IgD-negative memory B cell (primary cell): ENCODE measurements around the gene FAM120A. TPM values are rescaled to one million over a fixed set of nuclear protein-coding genes. Genes with fewer than 3 reads are reported as not detected.

Source experiments
- H3K27ac Mint-ChIP-seq, 3 donors: one replicate each; pipeline ENCODE4 v1.8.0; 2020 to 2022; ENCODE audit warnings: mild to moderate bottlenecking in 3 of 3, mixed read lengths in 3 of 3, moderate library complexity in 1 of 3
- H3K27me3 Mint-ChIP-seq: one replicate; pipeline ENCODE4 v1.8.0; 2021; ENCODE audit warnings: mixed read lengths
- H3K36me3 Mint-ChIP-seq: one replicate; pipeline ENCODE4 v1.8.0; 2020; ENCODE audit warnings: mild to moderate bottlenecking, mixed read lengths
- H3K4me1 Mint-ChIP-seq, 3 donors: one replicate each; pipeline ENCODE4 v1.8.0; 2020 to 2022; ENCODE audit warnings: mixed read lengths in 3 of 3, mild to moderate bottlenecking in 1 of 3
- H3K4me3 Mint-ChIP-seq, 4 donors: one replicate each; pipeline ENCODE4 v1.8.0; 2020 to 2022; ENCODE audit warnings: mild to moderate bottlenecking in 4 of 4, mixed read lengths in 4 of 4, moderate library complexity in 3 of 4
- H3K9me3 Mint-ChIP-seq, 3 donors: one replicate each; pipeline ENCODE4 v1.8.0; 2020 to 2021; ENCODE audit warnings: mixed read lengths in 3 of 3, mild to moderate bottlenecking in 1 of 3
- polyA plus RNA-seq: library from polyadenylated mRNA; unstranded; fragments of 300-500 nt; fragmentation: Illumina TruSeq; gene quantifications from one replicate; pipeline ENCODE4 v1.2.3, GENCODE V29; 2021

FAM120A gene
- polyA plus RNA-seq, 1 donor from 2014 or later = 14.5 TPM

DNA sequence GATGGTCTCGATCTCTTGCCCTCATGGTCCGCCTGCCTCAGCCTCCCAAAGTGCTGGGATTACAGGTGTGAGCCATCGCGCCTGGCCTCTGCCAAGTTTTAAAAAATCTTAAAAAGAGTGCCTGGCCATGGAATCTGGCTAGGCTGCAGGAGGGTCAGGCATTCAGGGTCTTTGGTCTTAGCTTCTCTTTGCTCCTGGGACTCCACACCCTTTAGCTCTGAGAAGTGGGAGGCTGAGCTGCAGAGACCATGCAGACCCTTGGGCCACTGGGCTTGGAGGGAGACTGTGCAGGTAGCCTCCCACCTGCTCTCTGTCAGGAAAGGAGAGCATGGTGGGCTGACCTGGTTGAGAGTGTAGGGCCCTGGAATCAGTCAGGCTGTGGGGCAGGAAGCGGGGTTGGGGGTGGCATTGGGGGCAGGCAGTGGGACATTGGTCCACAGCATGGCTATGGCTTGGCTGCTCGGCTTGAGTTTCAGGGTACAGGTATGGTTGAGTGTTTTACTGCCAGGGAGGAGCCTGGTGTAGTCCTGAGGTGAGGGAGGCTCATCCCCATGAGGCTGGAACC is 145.7 kb downstream of the FAM120A start:
- peak overlapping the region in 1 of 3 donors; percentile 88 for H3K27ac Mint-ChIP-seq
- no peak overlapping the region for H3K4me3 Mint-ChIP-seq
- H3K9me3 Mint-ChIP-seq = no peaks in the 10 kb centered on the region
- no peaks in the 10 kb centered on the region for H3K36me3 Mint-ChIP-seq
- no peaks in the 10 kb centered on the region for H3K27me3 Mint-ChIP-seq
- peaks cover 40 to 57% (median 44%) of the 10 kb centered on the region in 3 donors for H3K4me1 Mint-ChIP-seq

DNA sequence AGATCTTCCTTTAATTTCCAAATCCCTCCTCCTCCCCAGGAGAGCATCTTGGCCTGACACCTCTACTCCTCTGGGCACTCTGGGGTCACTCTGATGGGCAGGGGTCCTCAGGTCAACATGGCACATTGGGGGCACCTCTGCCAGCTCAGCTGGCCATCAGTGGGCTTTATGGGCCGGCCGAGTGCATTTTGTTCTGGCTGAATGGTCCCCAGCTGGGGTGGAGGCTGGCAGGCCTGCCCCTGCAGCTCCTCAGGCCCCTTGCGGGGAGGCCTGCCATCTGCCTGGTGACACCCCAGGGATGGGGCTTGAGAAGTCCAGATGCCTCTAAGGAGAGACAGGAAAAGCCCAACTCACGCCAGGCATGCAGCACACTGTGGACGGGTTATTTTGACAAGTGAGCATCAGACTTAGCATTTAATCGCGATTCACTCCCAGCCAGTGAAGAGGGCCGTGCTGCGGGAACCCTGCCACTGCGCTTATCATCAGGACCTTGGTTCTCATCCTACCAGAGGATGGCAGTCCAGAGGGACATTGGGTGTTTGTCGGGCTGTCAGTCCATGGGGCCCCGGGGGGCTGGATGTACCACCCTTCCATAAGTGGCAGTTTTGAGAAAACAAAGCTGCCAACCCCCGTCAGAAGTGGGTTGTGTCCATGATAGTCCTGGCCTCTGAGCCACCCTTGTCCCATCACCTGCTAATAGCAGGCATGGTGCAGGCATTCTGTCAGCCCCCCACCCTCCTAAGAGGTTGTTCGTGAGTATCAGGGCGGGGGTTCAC is 146.6 kb downstream of the FAM120A start:
- Mint-ChIP-seq H3K27ac (peak overlapping the region in 1 of 3 donors; percentile 88), H3K9me3 (no peaks in the 10 kb centered on the region), H3K4me1 (peaks cover 40 to 57% (median 46%) of the 10 kb centered on the region in 3 donors), H3K36me3 (no peaks in the 10 kb centered on the region), H3K4me3 (no peak overlapping the region), H3K27me3 (no peaks in the 10 kb centered on the region)

GRCh38 chr9:93598647-93599241 is 147.3 kb downstream of the FAM120A start:
- H3K36me3 Mint-ChIP-seq = no peaks in the 10 kb centered on the region
- H3K4me3 Mint-ChIP-seq = peak overlapping the region in 1 of 4 donors; percentile 49
- H3K27ac Mint-ChIP-seq = peak overlapping the region in 1 of 3 donors; percentile 23
- no peaks in the 10 kb centered on the region for H3K27me3 Mint-ChIP-seq
- peaks cover 34 to 57% (median 46%) of the 10 kb centered on the region in 3 donors for H3K4me1 Mint-ChIP-seq
- no peaks in the 10 kb centered on the region for H3K9me3 Mint-ChIP-seq

DNA sequence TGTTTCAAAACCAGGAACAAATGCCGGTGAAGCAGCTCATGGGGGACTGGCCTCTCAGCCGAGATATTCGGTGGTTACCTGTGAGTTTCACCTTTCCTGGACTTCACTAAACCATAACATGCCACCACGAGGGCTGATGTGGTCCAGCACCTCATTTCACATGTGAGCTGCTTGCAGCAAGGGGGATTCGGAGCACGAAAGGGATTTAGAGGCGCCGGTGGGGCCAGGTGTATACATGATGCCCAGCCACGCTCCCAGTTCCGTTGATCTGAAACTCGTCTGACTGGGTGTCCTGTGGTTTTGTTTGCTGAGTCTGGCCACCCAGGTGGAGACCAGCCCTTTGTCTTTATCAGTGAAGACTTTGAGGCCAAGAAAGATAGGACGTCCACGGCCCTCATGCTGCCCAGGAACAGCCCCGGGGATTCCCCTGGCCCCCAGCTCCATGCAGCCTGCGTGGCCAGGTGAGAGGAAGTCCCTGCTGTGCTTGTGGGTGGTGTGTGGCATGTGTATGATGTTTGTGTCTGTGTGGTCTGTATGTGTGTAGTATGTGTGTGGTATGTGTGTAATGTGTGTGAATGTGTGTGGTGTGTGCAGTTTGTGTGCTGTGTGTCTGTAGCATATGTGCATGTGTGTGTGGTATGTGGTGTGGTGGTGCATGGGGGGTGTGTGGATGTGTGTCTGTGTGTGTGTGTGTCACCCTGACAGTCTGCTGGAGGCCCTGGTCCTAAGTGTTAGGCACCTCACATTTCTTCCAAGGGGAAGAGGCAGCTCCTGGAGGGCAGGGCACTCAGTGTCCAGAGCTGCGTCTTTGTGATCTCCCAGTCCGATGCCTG is 148.3 kb downstream of the FAM120A start:
- H3K27ac Mint-ChIP-seq = peak overlapping the region in 1 of 3 donors; percentile 1
- peaks cover 32 to 55% (median 49%) of the 10 kb centered on the region in 3 donors for H3K4me1 Mint-ChIP-seq
- peak overlapping the region in 2 of 4 donors; percentile 45 to 72 for H3K4me3 Mint-ChIP-seq
- H3K36me3 Mint-ChIP-seq = no peaks in the 10 kb centered on the region
- H3K27me3 Mint-ChIP-seq = no peaks in the 10 kb centered on the region
- H3K9me3 Mint-ChIP-seq = no peaks in the 10 kb centered on the region

GRCh38 chr9:93600504-93600903 is 149.0 kb downstream of the FAM120A start:
- Mint-ChIP-seq H3K27me3 (no peaks in the 10 kb centered on the region), H3K4me1 (peaks cover 29 to 55% (median 50%) of the 10 kb centered on the region in 3 donors), H3K9me3 (peaks cover 0 to 3% (median 0%) of the 10 kb centered on the region in 3 donors), H3K4me3 (peak overlapping the region in 2 of 4 donors; percentile 70 to 72), H3K27ac (peak overlapping the region in 2 of 3 donors; percentile 33 to 79), H3K36me3 (peaks cover 3% of the 10 kb centered on the region)

- Mint-ChIP-seq H3K27me3 (no peaks in the 10 kb centered on the region), H3K4me3 (peak overlapping the region in 2 of 4 donors; percentile 70 to 72), H3K4me1 (peaks cover 27 to 54% (median 45%) of the 10 kb centered on the region in 3 donors), H3K9me3 (peaks cover 0 to 5% (median under 1%) of the 10 kb centered on the region in 3 donors), H3K36me3 (peaks cover 3% of the 10 kb centered on the region), H3K27ac (peak overlapping the region in 2 of 3 donors; percentile 33 to 79)
These were observed 149.6 kb downstream of the FAM120A start for GRCh38 chr9:93601063-93601462.

DNA sequence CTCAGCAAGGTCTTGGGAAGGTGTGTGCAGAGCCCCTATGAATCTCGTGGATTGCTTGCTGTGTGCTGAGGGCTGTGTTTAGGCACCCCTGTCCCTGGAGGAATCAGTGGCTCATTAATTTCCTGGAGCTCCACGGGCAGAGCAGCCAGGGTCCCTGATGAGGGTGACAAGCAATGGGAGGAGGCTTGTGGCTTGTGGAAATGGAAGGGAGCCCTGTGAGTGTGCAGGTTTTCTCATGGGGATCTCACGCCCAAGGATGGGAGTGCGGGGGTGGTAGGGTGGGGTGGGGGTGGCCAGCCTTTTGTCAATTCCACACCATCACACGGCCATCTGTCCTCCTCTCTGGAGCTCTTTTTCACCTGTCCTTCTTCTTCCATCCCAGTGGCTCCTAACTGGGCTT is 150.2 kb downstream of the FAM120A start:
- Mint-ChIP-seq H3K27ac (no peak overlapping the region), H3K4me3 (peak overlapping the region in 1 of 4 donors; percentile 74), H3K36me3 (peaks cover 6% of the 10 kb centered on the region), H3K4me1 (peaks cover 23 to 50% (median 41%) of the 10 kb centered on the region in 3 donors), H3K9me3 (peaks cover 3 to 5% (median 4%) of the 10 kb centered on the region in 3 donors), H3K27me3 (no peaks in the 10 kb centered on the region)

- Mint-ChIP-seq H3K4me1 (peaks cover 23 to 42% (median 38%) of the 10 kb centered on the region in 3 donors), H3K36me3 (peaks cover 12% of the 10 kb centered on the region), H3K9me3 (peaks cover 3 to 5% (median 4%) of the 10 kb centered on the region in 3 donors), H3K27me3 (no peaks in the 10 kb centered on the region), H3K27ac (no peak overlapping the region), H3K4me3 (no peak overlapping the region)
These were observed 151.5 kb downstream of the FAM120A start for GRCh38 chr9:93603011-93603410.

GRCh38 chr9:93603906-93604326 is 152.4 kb downstream of the FAM120A start:
- no peaks in the 10 kb centered on the region for H3K27me3 Mint-ChIP-seq
- peaks cover 3 to 5% (median 5%) of the 10 kb centered on the region in 3 donors for H3K9me3 Mint-ChIP-seq
- peaks cover 23 to 36% (median 35%) of the 10 kb centered on the region in 3 donors for H3K4me1 Mint-ChIP-seq
- peaks cover 12% of the 10 kb centered on the region for H3K36me3 Mint-ChIP-seq
- no peak overlapping the region for H3K27ac Mint-ChIP-seq
- peak overlapping the region in 1 of 4 donors; percentile 79 for H3K4me3 Mint-ChIP-seq

DNA sequence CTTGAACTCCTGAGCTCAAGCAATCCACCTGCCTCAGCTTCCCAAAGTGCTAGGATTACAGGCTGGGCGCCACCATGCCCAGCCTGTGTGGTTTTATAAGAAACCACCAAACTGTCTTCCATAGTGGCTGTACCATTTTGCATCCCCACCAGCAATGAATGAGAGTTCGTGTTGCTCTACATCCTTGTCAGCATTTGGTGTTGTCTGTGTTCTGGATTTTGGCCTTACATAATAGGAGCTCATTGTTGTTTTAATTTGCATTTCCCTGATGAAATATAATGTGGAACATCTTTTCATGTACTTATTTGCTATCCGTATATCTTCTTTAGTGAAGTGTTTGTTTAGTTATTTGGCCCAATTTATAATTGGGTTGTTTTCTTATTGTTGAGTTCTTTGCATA is 154.7 kb downstream of the FAM120A start:
- no peak overlapping the region for H3K27ac Mint-ChIP-seq

GRCh38 chr9:93610206-93610605 is 158.7 kb downstream of the FAM120A start:
- Mint-ChIP-seq H3K4me3 (peak overlapping the region in 2 of 4 donors; percentile 61 to 69), H3K4me1 (peaks cover 5 to 18% (median 9%) of the 10 kb centered on the region in 3 donors), H3K27ac (no peak overlapping the region), H3K36me3 (peaks cover 17% of the 10 kb centered on the region), H3K27me3 (no peaks in the 10 kb centered on the region), H3K9me3 (peaks cover 8 to 15% (median 13%) of the 10 kb centered on the region in 3 donors)

More for the DNA sequence above, 154.7 kb downstream of the FAM120A start:
- Mint-ChIP-seq H3K4me1 (peaks cover 9 to 16% (median 14%) of the 10 kb centered on the region in 3 donors), H3K27me3 (no peaks in the 10 kb centered on the region), H3K9me3 (peaks cover 8 to 15% (median 13%) of the 10 kb centered on the region in 3 donors), H3K36me3 (peaks cover 17% of the 10 kb centered on the region), H3K4me3 (no peak overlapping the region)

DNA sequence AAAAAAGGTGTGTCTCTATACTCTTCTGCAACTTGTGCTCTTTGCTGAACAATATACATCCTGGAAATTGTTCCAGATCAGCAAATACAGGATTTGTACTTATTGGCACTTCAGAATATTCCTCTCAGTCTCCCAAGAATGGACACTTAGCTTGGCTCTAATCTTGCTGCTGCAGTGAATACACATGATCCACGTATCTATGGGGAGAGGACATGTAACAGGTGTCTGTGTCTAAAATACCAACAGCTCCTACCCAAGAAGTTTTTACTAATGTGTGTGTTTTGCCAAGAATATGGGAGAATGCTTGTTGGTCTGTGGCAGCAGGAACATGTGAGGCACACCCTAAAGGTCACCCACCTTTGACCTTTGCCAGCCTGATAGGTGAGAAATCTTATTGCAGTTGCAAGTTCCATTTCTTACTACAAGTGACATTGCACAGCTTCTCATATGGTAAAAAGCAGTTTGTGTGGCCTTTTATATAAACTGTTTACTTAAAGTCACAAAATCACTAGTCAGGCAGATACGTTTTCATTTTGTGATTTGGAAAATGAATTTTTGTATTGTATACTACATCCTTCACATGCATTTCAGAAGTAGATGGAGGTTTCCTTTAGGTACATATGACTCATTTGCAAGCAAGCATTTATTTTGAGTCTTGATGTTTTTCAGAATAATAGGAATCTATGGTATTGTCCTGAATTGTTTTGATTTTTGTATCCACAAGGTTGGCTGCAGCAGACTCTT is 160.7 kb downstream of the FAM120A start:
- H3K27ac Mint-ChIP-seq = no peak overlapping the region
- H3K36me3 Mint-ChIP-seq = peaks cover 8% of the 10 kb centered on the region
- H3K4me3 Mint-ChIP-seq = no peak overlapping the region
- no peaks in the 10 kb centered on the region for H3K27me3 Mint-ChIP-seq
- H3K4me1 Mint-ChIP-seq = peaks cover 2 to 14% (median 5%) of the 10 kb centered on the region in 3 donors
- H3K9me3 Mint-ChIP-seq = peaks cover 5 to 10% (median 9%) of the 10 kb centered on the region in 3 donors

DNA sequence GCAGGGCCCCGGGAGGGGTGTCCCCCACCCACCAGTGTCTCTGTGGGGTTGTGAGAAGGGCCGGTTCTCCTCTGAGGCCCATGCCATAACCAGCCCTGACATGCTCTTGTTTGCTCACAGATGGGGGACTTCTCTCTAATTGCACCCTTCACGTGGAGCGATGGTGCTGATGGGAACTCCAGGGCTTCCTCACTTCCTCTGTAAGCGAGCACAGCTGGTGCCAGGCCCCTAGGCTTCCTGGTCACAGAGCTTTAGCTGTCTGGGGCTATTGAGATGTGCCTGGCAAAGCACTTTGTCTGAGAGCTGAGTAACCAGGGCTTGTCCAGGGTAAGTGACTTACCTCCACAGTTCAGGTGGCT is 161.3 kb downstream of the FAM120A start:
- Mint-ChIP-seq H3K4me3 (no peak overlapping the region), H3K27me3 (no peaks in the 10 kb centered on the region), H3K9me3 (peaks cover 5 to 10% (median 9%) of the 10 kb centered on the region in 3 donors), H3K4me1 (peaks cover 3 to 14% (median 5%) of the 10 kb centered on the region in 3 donors), H3K27ac (no peak overlapping the region), H3K36me3 (peaks cover 6% of the 10 kb centered on the region)

DNA sequence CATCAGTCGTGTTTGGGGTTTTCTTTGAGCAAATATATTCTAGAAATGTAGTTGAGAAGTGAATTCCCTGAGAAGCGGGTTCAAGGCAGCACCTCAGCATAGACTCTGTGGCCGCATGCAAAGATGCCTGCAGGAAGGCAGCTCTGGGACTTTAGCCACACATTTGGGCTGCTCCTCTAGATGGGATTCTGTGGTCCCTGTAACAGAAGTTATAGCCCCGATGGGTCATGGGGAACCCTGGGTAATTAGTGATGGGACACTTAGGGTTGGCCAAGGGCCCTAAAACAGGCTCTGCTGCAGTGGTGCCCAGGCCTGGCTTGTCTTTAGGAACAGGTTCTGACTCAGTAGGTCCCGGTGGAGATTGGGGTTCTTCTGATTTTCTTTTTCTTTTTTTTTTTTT is 161.7 kb downstream of the FAM120A start:
- no peak overlapping the region for H3K4me3 Mint-ChIP-seq
- peaks cover 5% of the 10 kb centered on the region for H3K36me3 Mint-ChIP-seq
- peaks cover 5 to 14% (median 5%) of the 10 kb centered on the region in 3 donors for H3K4me1 Mint-ChIP-seq
- H3K9me3 Mint-ChIP-seq = peaks cover 5 to 10% (median 9%) of the 10 kb centered on the region in 3 donors
- no peak overlapping the region for H3K27ac Mint-ChIP-seq
- no peaks in the 10 kb centered on the region for H3K27me3 Mint-ChIP-seq
